Measurements from ENCODE around the gene NR1I3.
"Not testable (repeated sequence)": the region's sequence is repeated elsewhere in the genome, so short reads cannot be mapped to it uniquely, and the experiment has no call there.

NR1I3 gene

GRCh38 chr1:161250100-161250499, 12.1 kb upstream of the NR1I3 start:
- not testable (repeated sequence) for DNase-seq

- no peak for DNase-seq
Measured at GRCh38 chr1:161244888-161245287, 6.9 kb upstream of the NR1I3 start.

GRCh38 chr1:161242313-161242712, 4.3 kb upstream of the NR1I3 start:
- no peak for DNase-seq

- no peak for DNase-seq
Measured at GRCh38 chr1:161241682-161242081, 3.7 kb upstream of the NR1I3 start.

GRCh38 chr1:161235957-161236775, 1.8 kb downstream of the NR1I3 start:
- no peak for DNase-seq

GRCh38 chr1:161233102-161233501, 4.9 kb downstream of the NR1I3 start:
- DNase-seq, result no peak

GRCh38 chr1:161230762-161231161, 7.2 kb downstream of the NR1I3 start:
- no peak for DNase-seq

GRCh38 chr1:161229896-161230295, 8.1 kb downstream of the NR1I3 start:
- DNase-seq, result no peak

- no peak for DNase-seq
Measured at GRCh38 chr1:161228032-161228431, 10.0 kb downstream of the NR1I3 start.

GRCh38 chr1:161227196-161227871, 10.7 kb downstream of the NR1I3 start:
- peak; percentile 96 for DNase-seq

- no peak for DNase-seq
Measured at GRCh38 chr1:161226759-161227158, 11.2 kb downstream of the NR1I3 start.

GRCh38 chr1:161226320-161226711, 11.7 kb downstream of the NR1I3 start:
- DNase-seq, result no peak

- DNase-seq, result peak; percentile 99
Measured at GRCh38 chr1:161225534-161226319, 12.3 kb downstream of the NR1I3 start, which contains the start of gene TOMM40L. TOMM40L (plus strand) TSS chr1:161226060; CDS start chr1:161226490, 430 bp downstream.

GRCh38 chr1:161225178-161225533, 12.8 kb downstream of the NR1I3 start:
- no peak for DNase-seq

- not testable (repeated sequence) for DNase-seq
Measured at GRCh38 chr1:161224695-161225087, 13.3 kb downstream of the NR1I3 start.

- DNase-seq, result no peak
Measured at GRCh38 chr1:161223805-161224694, 14.0 kb downstream of the NR1I3 start.

GRCh38 chr1:161222175-161223019, 15.6 kb downstream of the NR1I3 start:
- DNase-seq, result no peak

GRCh38 chr1:161220002-161220401, 18.0 kb downstream of the NR1I3 start:
- no peak for DNase-seq

GRCh38 chr1:161219078-161219892, 18.7 kb downstream of the NR1I3 start:
- no peak for DNase-seq

GRCh38 chr1:161218301-161219077, 19.5 kb downstream of the NR1I3 start:
- DNase-seq, result no peak

All from RPMI8226 (cell line).